Esophagus muscularis mucosa (tissue), 4 donors: ENCODE measurements around the gene FAM169A. TPM values are rescaled to one million over a fixed set of nuclear protein-coding genes. Genes with fewer than 3 reads are reported as not detected.

Experiments used
- DNase-seq: peaks from one replicate; pipeline ENCODE4 v3.0.0-alpha.2; 2017; ENCODE audit errors: extremely low spot score
- H3K27ac ChIP-seq, 4 donors: fragments of 200-600 bp; sonication (generic); replicated peaks in 1 of 4; 1 replicate in 3 of 4; 2 replicates in 1 of 4; pipeline ENCODE4 v1.5.1; 2016 to 2019; ENCODE audit warnings: mild to moderate bottlenecking in 1 of 4
- H3K27me3 ChIP-seq, 4 donors: fragments of 200-600 bp; sonication (generic); one replicate each; pipeline versions ENCODE4 v1.5.1 to v1.6.0; 2016 to 2019
- H3K36me3 ChIP-seq, 4 donors: fragments of 200-600 bp; sonication (generic); one replicate each; pipeline ENCODE4 v1.5.1; 2016 to 2019
- H3K4me1 ChIP-seq, 4 donors: fragments of 200-600 bp; sonication (generic); one replicate each; pipeline ENCODE4 v1.5.1; 2016 to 2019
- H3K4me3 ChIP-seq, 4 donors: fragments of 200-600 bp; sonication (generic); 1 replicate in 2 of 4; 2 replicates in 2 of 4; pipeline ENCODE4 v1.5.1; 2016 to 2019; ENCODE audit warnings: mild to moderate bottlenecking in 4 of 4, moderate library complexity in 1 of 4
- H3K9me3 ChIP-seq, 4 donors: fragments of 200-600 bp; sonication (generic); 1 replicate in 3 of 4; 2 replicates in 1 of 4; pipeline ENCODE4 v1.5.1; 2016 to 2019
- CTCF ChIP-seq, 3 experiments: fragments of 200-600 bp in 2 of 3; fragments of 450-650 bp in 1 of 3; sonication (generic) in 2 of 3; IDR thresholded peaks; one replicate each; pipeline ENCODE4 v1.5.1; 2017 to 2019; ENCODE audit warnings: antibody characterized with exemption in 3 of 3, mild to moderate bottlenecking in 2 of 3, moderate library complexity in 1 of 3
- EP300 ChIP-seq: sonication (generic); formaldehyde crosslinking; IDR thresholded peaks from one replicate; pipeline ENCODE4 v1.6.1; 2017; ENCODE audit warnings: antibody characterized with exemption
- POLR2A ChIP-seq: fragments of 450-650 bp; IDR thresholded peaks from one replicate; pipeline ENCODE4 v1.6.1; 2017; ENCODE audit warnings: antibody characterized with exemption, moderate library complexity, mild to moderate bottlenecking, low read depth
- POLR2AphosphoS5 ChIP-seq, 2 donors: sonication (generic); formaldehyde crosslinking; IDR thresholded peaks; one replicate each; pipeline ENCODE4 v1.6.1; 2017; ENCODE audit warnings: antibody characterized with exemption in 2 of 2
- WGBS: methylation state at CpG from one replicate; pipeline ENCODE4 v1.1.5; 2018; 5-methylcytosine and 5-hydroxymethylcytosine counted together
- intact Hi-C: fragments of 100-400 bp; cut with DNase I; formaldehyde crosslinking; loops from one replicate; pipeline ENCODE4 v1.15.1; 2023
- total RNA-seq, 4 donors: library from RNA; depleted of rRNA; stranded (reverse); fragments of >200 nt; gene quantifications; one replicate each; pipeline versions ENCODE4 v1.1.0 to v1.2.1, GENCODE V29; 2016

FAM169A gene
- total RNA-seq, 4 donors from 2014 or later = 0.80 to 2.1 (median 1.3) TPM

- H3K27me3 ChIP-seq = no peaks in the 10 kb centered on the region
- no peak overlapping the region for H3K27ac ChIP-seq
- no peak for DNase-seq
- WGBS = 93% methylated on average over 7 of the region's 7 CpGs
- intact Hi-C loops = no loop called here
- H3K4me1 ChIP-seq = no peaks in the 10 kb centered on the region
- no peaks in the 10 kb centered on the region for H3K9me3 ChIP-seq
- H3K36me3 ChIP-seq = no peaks in the 10 kb centered on the region
- TF ChIP-seq POLR2AphosphoS5 (IDR thresholded peaks at IDR 0.05) (no peak), EP300 (no peak), POLR2A (no peak), CTCF (IDR thresholded peaks at IDR 0.05) (no peak)
- no peak overlapping the region for H3K4me3 ChIP-seq
Measured at GRCh38 chr5:74829413-74829812, 36.8 kb downstream of the FAM169A start.

- Histone ChIP-seq H3K27ac (no peak overlapping the region), H3K4me1 (no peaks in the 10 kb centered on the region), H3K36me3 (no peaks in the 10 kb centered on the region), H3K9me3 (no peaks in the 10 kb centered on the region), H3K4me3 (no peak overlapping the region), H3K27me3 (no peaks in the 10 kb centered on the region)
- 97% methylated on average over 1 of the region's 1 CpG for WGBS
- TF ChIP-seq EP300 = no peak
- TF ChIP-seq POLR2AphosphoS5 (IDR thresholded peaks at IDR 0.05) = no peak
- no peak for TF ChIP-seq CTCF (IDR thresholded peaks at IDR 0.05)
- TF ChIP-seq POLR2A = no peak
- DNase-seq = no peak
- intact Hi-C loops = no loop called here
Measured at GRCh38 chr5:74822288-74822687, 43.9 kb downstream of the FAM169A start.

GRCh38 chr5:74816875-74817274 is 49.3 kb downstream of the FAM169A start:
- intact Hi-C loops = no loop called here

GRCh38 chr5:74810915-74811314 is 55.3 kb downstream of the FAM169A start:
- H3K27me3 ChIP-seq = no peaks in the 10 kb centered on the region
- H3K27ac ChIP-seq = no peak overlapping the region
- intact Hi-C loops = no loop called here
- no peak for TF ChIP-seq POLR2A
- TF ChIP-seq POLR2AphosphoS5 (IDR thresholded peaks at IDR 0.05) = no peak
- no peak for TF ChIP-seq CTCF (IDR thresholded peaks at IDR 0.05)
- no peak for TF ChIP-seq EP300
- WGBS = 96% methylated on average over 4 of the region's 4 CpGs
- no peaks in the 10 kb centered on the region for H3K4me1 ChIP-seq
- DNase-seq = no peak
- no peaks in the 10 kb centered on the region for H3K9me3 ChIP-seq
- H3K36me3 ChIP-seq = no peaks in the 10 kb centered on the region
- H3K4me3 ChIP-seq = no peak overlapping the region

More at GRCh38 chr5:74816875-74817274, 49.3 kb downstream of the FAM169A start:
- no peaks in the 10 kb centered on the region for H3K36me3 ChIP-seq
- WGBS = 52% methylated on average over 1 of the region's 1 CpG
- DNase-seq = no peak
- H3K4me3 ChIP-seq = no peak overlapping the region
- no peaks in the 10 kb centered on the region for H3K27me3 ChIP-seq
- no peaks in the 10 kb centered on the region for H3K9me3 ChIP-seq
- no peak for TF ChIP-seq EP300
- no peak for TF ChIP-seq POLR2A
- TF ChIP-seq CTCF (IDR thresholded peaks at IDR 0.05) = no peak
- TF ChIP-seq POLR2AphosphoS5 (IDR thresholded peaks at IDR 0.05) = no peak
- no peaks in the 10 kb centered on the region for H3K4me1 ChIP-seq
- no peak overlapping the region for H3K27ac ChIP-seq

- intact Hi-C loops = no loop called here
- DNase-seq = no peak
- Histone ChIP-seq H3K27me3 (no peaks in the 10 kb centered on the region), H3K4me1 (no peaks in the 10 kb centered on the region), H3K27ac (no peak overlapping the region), H3K36me3 (no peaks in the 10 kb centered on the region), H3K9me3 (no peaks in the 10 kb centered on the region), H3K4me3 (no peak overlapping the region)
- WGBS = 48% methylated on average over 1 of the region's 1 CpG
- TF ChIP-seq POLR2AphosphoS5 (IDR thresholded peaks at IDR 0.05) = no peak
- TF ChIP-seq EP300 = no peak
- TF ChIP-seq POLR2A = no peak
- TF ChIP-seq CTCF (IDR thresholded peaks at IDR 0.05) = no peak
Measured at GRCh38 chr5:74801941-74802340, 64.2 kb downstream of the FAM169A start.
